Caco-2 (cell line): ENCODE measurements around the gene EXOC3. TPM values are rescaled to one million over a fixed set of nuclear protein-coding genes. Genes with fewer than 3 reads are reported as not detected.

Experiments
- BruUV-seq: library from RNA; stranded (reverse); fragments of 400-500 nt; replicated peaks from 2 replicates; lab custom pipeline; 2021; lab: Mats Ljungman, UMichigan
- CTCF ChIA-PET: fragments of 300-600 bp; sonication (Branson Sonifier 250); formaldehyde crosslinking; loops from one replicate; lab custom pipeline; 2022; ENCODE audit warnings: antibody characterized with exemption; lab: Charles Lee
- POLR2A ChIA-PET: fragments of 300-600 bp; sonication (Branson Sonifier 250); formaldehyde crosslinking; loops from one replicate; lab custom pipeline; 2022; ENCODE audit warnings: antibody characterized with exemption; lab: Charles Lee
- DNase-seq, 2 experiments: peaks; one replicate each; pipeline versions ENCODE4 v3.0.0 to v3.0.0-alpha.2; 2020 to 2022
- H3K27me3 ChIP-seq: replicated peaks from 2 replicates; pipeline ENCODE4 v1.6.0; 2011; ENCODE audit warnings: low read length; ENCODE audit not compliant: control insufficient read depth, insufficient read depth
- H3K36me3 ChIP-seq: 2 replicates; pipeline ENCODE4 v1.5.1; 2011; ENCODE audit warnings: low read length; ENCODE audit not compliant: control insufficient read depth, insufficient read depth
- H3K4me1 ChIP-seq: fragments of 250-450 bp; sonication (Bioruptor Pico); 2 replicates; pipeline ENCODE4 v1.5.1; 2020; ENCODE audit warnings: mild to moderate bottlenecking
- H3K4me3 ChIP-seq: 2 replicates; pipeline ENCODE4 v1.5.1; 2011; ENCODE audit warnings: low read depth, mild to moderate bottlenecking, control low read depth, low read length
- H3K9me3 ChIP-seq: fragments of 250-450 bp; sonication (Bioruptor Pico); 2 replicates; pipeline ENCODE4 v1.5.1; 2020; ENCODE audit warnings: mild to moderate bottlenecking, moderate library complexity
- H3K27ac Mint-ChIP-seq: one replicate; pipeline ENCODE4 v1.8.0; 2022; ENCODE audit warnings: mixed read lengths; ENCODE audit not compliant: unreplicated experiment
- H3K27me3 Mint-ChIP-seq: one replicate; pipeline ENCODE4 v1.8.0; 2022; ENCODE audit warnings: mixed read lengths; ENCODE audit not compliant: insufficient read depth, unreplicated experiment
- H3K36me3 Mint-ChIP-seq: one replicate; pipeline ENCODE4 v1.8.0; 2022; ENCODE audit warnings: mild to moderate bottlenecking, mixed read lengths; ENCODE audit not compliant: insufficient read depth, unreplicated experiment
- H3K4me1 Mint-ChIP-seq: one replicate; pipeline ENCODE4 v1.8.0; 2022; ENCODE audit warnings: low read depth, mixed read lengths; ENCODE audit not compliant: unreplicated experiment
- H3K4me3 Mint-ChIP-seq: one replicate; pipeline ENCODE4 v1.8.0; 2022; ENCODE audit warnings: mild to moderate bottlenecking, moderate library complexity, mixed read lengths; ENCODE audit not compliant: unreplicated experiment
- H3K9me3 Mint-ChIP-seq: one replicate; pipeline ENCODE4 v1.8.0; 2022; ENCODE audit warnings: mixed read lengths; ENCODE audit not compliant: unreplicated experiment
- intact Hi-C: fragments of 100-400 bp; cut with micrococcal nuclease; formaldehyde crosslinking; loops from one replicate; pipeline ENCODE4 v1.10.0; 2022; ENCODE audit not compliant: unreplicated experiment
- total RNA-seq: library from RNA; stranded (reverse); gene quantifications from 2 replicates; pipeline ENCODE4 v1.2.3, GENCODE V29; 2022
- TF ChIP-seq, protein P1 (sequence below), 2 experiments: fragments of 200-600 bp in 1 of 2; IDR thresholded peaks; 1 replicate in 1 of 2; 2 replicates in 1 of 2; pipeline versions ENCODE4 v1.5.1 to v1.8.0; 2011 to 2022; ENCODE audit warnings: antibody characterized with exemption in 1 of 2, control low read depth in 1 of 2, inconsistent platforms in 1 of 2, low read depth in 1 of 2, low read length in 1 of 2, mild to moderate bottlenecking in 1 of 2, moderate library complexity in 1 of 2; ENCODE audit not compliant: insufficient read depth in 1 of 2, severe bottlenecking in 1 of 2, unreplicated experiment in 1 of 2

The EXOC3 gene
- total RNA-seq, 1 experiment from 2014 or later, result 44.5 TPM

DNA sequence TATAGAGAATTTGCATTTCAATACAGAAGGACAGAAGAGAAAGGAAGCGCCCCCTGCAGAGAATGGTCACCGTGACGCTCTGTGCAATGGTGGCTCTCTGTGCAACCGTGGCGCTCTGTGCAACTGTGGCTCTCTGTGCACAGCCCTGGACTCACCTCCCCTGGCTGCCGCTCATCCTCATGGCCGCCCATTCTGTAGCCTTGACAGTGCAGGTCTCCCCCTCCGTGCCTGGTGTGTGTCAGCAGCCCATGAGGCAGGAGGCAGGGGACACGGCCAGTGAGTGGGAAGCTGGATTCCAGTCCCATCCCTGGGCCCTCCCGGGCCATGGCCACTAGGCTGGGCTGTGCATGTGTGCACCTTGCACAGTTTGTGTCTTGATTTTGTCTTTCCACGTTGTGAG is 12.0 kb downstream of the EXOC3 start:
- no peak overlapping the region for H3K27ac Mint-ChIP-seq
- peaks cover 69% of the 10 kb centered on the region for H3K36me3 Mint-ChIP-seq
- no peaks in the 10 kb centered on the region; the same call in none of the 2 replicates for H3K36me3 ChIP-seq
- no peak overlapping the region for H3K4me3 ChIP-seq
- no peaks in the 10 kb centered on the region for H3K27me3 Mint-ChIP-seq
- ChIA-PET POLR2A (no interaction called here), CTCF (no interaction called here)
- H3K4me1 Mint-ChIP-seq, result no peaks in the 10 kb centered on the region
- H3K4me1 ChIP-seq, result peaks cover 7% of the 10 kb centered on the region; the same call in 1 of the 2 replicates
- no peak overlapping the region for H3K4me3 Mint-ChIP-seq
- DNase-seq, result no peak
- H3K27me3 ChIP-seq, result no peaks in the 10 kb centered on the region
- TF ChIP-seq, protein P1, sequence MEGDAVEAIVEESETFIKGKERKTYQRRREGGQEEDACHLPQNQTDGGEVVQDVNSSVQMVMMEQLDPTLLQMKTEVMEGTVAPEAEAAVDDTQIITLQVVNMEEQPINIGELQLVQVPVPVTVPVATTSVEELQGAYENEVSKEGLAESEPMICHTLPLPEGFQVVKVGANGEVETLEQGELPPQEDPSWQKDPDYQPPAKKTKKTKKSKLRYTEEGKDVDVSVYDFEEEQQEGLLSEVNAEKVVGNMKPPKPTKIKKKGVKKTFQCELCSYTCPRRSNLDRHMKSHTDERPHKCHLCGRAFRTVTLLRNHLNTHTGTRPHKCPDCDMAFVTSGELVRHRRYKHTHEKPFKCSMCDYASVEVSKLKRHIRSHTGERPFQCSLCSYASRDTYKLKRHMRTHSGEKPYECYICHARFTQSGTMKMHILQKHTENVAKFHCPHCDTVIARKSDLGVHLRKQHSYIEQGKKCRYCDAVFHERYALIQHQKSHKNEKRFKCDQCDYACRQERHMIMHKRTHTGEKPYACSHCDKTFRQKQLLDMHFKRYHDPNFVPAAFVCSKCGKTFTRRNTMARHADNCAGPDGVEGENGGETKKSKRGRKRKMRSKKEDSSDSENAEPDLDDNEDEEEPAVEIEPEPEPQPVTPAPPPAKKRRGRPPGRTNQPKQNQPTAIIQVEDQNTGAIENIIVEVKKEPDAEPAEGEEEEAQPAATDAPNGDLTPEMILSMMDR (IDR thresholded peaks at IDR 0.05; ENCODE audit: insufficient read depth in 1 of 2, low read depth in 1 of 2, low read length in 1 of 2, severe bottlenecking in 1 of 2, unreplicated experiment in 1 of 2), result no peak
- peaks cover 13% of the 10 kb centered on the region for H3K9me3 Mint-ChIP-seq
- BruUV-seq, result no TSS peak
- intact Hi-C loops, result no loop called here
- peaks cover 5% of the 10 kb centered on the region; the same call in 1 of the 2 replicates for H3K9me3 ChIP-seq

DNA sequence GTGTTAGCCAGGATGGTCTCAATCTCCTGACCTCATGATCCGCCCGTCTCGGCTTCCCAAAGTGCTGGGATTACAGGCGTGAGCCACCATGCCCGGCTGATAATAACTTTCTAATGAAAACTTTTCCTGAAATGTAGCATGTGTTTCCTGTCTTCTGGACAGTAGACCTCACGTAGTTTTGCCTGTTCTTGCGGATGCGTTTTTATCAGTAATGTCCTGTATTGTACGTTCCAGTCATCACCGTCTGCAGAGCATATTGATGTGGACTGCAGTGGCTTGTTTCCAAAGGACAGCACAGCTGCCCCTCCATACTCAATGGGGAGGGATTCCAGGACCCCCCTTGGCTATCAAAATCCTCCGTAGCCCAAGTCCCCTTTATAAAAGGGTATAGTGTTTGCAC is 12.8 kb downstream of the EXOC3 start:
- intact Hi-C loops, result no loop called here
- no TSS peak for BruUV-seq
- H3K36me3 ChIP-seq, result no peaks in the 10 kb centered on the region; the same call in none of the 2 replicates

DNA sequence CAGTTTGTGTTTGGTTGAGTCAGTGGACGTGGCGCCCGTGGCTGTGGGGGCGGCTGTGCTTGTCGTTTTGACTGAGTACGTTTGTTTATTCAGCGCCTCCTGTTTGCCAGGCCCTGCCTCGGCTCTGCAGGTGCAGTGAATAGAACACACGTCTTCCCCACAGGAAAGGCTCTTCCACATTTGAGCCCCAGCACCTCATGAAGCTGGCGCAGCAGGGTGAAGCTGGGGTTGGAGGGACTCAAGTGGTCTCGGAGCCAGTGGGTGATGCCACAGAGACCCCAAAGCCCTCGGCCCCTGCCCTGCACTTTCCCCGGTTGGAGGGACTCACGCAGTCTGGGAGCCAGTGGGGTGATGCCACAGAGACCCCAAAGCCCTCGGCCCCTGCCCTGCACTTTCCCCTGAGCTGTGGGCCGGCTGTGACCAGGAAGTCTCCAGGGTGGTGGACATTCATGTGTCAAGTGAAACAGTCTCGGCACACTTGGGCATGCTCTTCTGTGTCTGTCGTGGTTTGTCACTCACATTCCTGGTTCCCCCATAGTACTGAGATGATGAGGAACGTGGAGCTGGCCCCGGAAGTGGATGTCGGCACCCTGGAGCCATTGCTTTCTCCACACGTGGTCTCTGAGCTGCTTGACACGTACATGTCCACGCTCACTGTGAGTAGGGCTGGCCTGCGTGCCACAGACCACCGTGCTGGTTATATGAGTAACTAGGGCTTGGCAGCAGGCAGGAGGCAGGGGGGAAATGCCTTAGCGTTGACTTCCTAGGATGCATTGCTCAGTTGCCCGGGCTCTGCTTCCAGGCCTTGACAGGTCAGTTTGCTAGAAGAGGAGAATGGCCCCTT is 13.6 kb downstream of the EXOC3 start:
- BruUV-seq, result no TSS peak
- CTCF ChIA-PET, result interaction anchor here (0.7 kb wide), 1 partner anchor 268 kb away, joined by 3 read pairs; no protein-coding TSS in a partner anchor
- POLR2A ChIA-PET, result no interaction called here
- Mint-ChIP-seq H3K4me1 (no peaks in the 10 kb centered on the region), H3K4me3 (no peak overlapping the region), H3K36me3 (peaks cover 66% of the 10 kb centered on the region), H3K27ac (no peak overlapping the region), H3K27me3 (no peaks in the 10 kb centered on the region), H3K9me3 (peaks cover 11% of the 10 kb centered on the region)
- H3K36me3 ChIP-seq, result no peaks in the 10 kb centered on the region; the same call in none of the 2 replicates
- no peak overlapping the region for H3K4me3 ChIP-seq
- TF ChIP-seq, protein P1 (IDR thresholded peaks at IDR 0.05; ENCODE audit: insufficient read depth in 1 of 2, low read depth in 1 of 2, low read length in 1 of 2, severe bottlenecking in 1 of 2, unreplicated experiment in 1 of 2), result no peak
- no peak for DNase-seq
- peaks cover 5% of the 10 kb centered on the region; the same call in 1 of the 2 replicates for H3K9me3 ChIP-seq
- H3K27me3 ChIP-seq, result no peaks in the 10 kb centered on the region
- peaks cover 7% of the 10 kb centered on the region; the same call in 1 of the 2 replicates for H3K4me1 ChIP-seq
- intact Hi-C loops, result no loop called here

More for the DNA sequence above, 12.8 kb downstream of the EXOC3 start:
- Mint-ChIP-seq H3K4me3 (no peak overlapping the region), H3K4me1 (no peaks in the 10 kb centered on the region), H3K36me3 (peaks cover 69% of the 10 kb centered on the region), H3K27ac (no peak overlapping the region), H3K9me3 (peaks cover 13% of the 10 kb centered on the region), H3K27me3 (no peaks in the 10 kb centered on the region)
- H3K4me3 ChIP-seq, result no peak overlapping the region
- H3K27me3 ChIP-seq, result no peaks in the 10 kb centered on the region
- H3K4me1 ChIP-seq, result peaks cover 7% of the 10 kb centered on the region; the same call in 1 of the 2 replicates
- POLR2A ChIA-PET, result no interaction called here
- TF ChIP-seq, protein P1 (IDR thresholded peaks at IDR 0.05; ENCODE audit: insufficient read depth in 1 of 2, low read depth in 1 of 2, low read length in 1 of 2, severe bottlenecking in 1 of 2, unreplicated experiment in 1 of 2), result no peak
- CTCF ChIA-PET, result no interaction called here
- H3K9me3 ChIP-seq, result peaks cover 5% of the 10 kb centered on the region; the same call in 1 of the 2 replicates
- DNase-seq, result no peak
